IMR-90 (cell line): Measurements from ENCODE around the gene IFT81.

Experiments
- BHLHE40 ChIP-seq: fragments of 150-350 bp; IDR thresholded peaks from 2 replicates; pipeline ENCODE4 v1.6.1; 2016; ENCODE audit warnings: mild to moderate bottlenecking, low read depth, low read length
- CHD1 ChIP-seq: IDR thresholded peaks from 2 replicates; pipeline ENCODE4 v1.6.1; 2012; ENCODE audit warnings: low read depth, low read length, improper control_type of control experiment
- CTCF ChIP-seq: conservative IDR thresholded peaks from 2 replicates; pipeline ENCODE4 v1.5.1; 2012; ENCODE audit warnings: mild to moderate bottlenecking, low read depth, low read length, improper control_type of control experiment
- FOS ChIP-seq: fragments of 150-350 bp; IDR thresholded peaks from 2 replicates; pipeline ENCODE4 v1.6.1; 2016; ENCODE audit warnings: low read depth, low read length
- POLR2A ChIP-seq: IDR thresholded peaks from 2 replicates; pipeline ENCODE4 v1.6.1; 2012; ENCODE audit warnings: mild to moderate bottlenecking, low read depth, low read length
- RAD21 ChIP-seq: IDR thresholded peaks from 2 replicates; pipeline ENCODE4 v1.6.1; 2012; ENCODE audit warnings: low read length, improper control_type of control experiment
- SMC3 ChIP-seq: fragments of 150-350 bp; IDR thresholded peaks from 2 replicates; pipeline ENCODE4 v1.6.1; 2016; ENCODE audit warnings: low read depth, mild to moderate bottlenecking, antibody characterized with exemption, low read length, moderate library complexity
- USF2 ChIP-seq: fragments of 150-350 bp; IDR thresholded peaks from 2 replicates; pipeline ENCODE4 v1.6.1; 2017; ENCODE audit warnings: mild to moderate bottlenecking, antibody characterized with exemption, low read length, low read depth

- no peak for TF ChIP-seq CTCF
- TF ChIP-seq POLR2A, result no peak
- TF ChIP-seq SMC3, result no peak
- TF ChIP-seq BHLHE40, result no peak
- no peak for TF ChIP-seq USF2
- TF ChIP-seq RAD21, result no peak
- no peak for TF ChIP-seq CHD1
- TF ChIP-seq FOS, result no peak
Observed at GRCh38 chr12:110174373-110174996, 50.3 kb downstream of the IFT81 start.
